AG09309 (cell line): ENCODE data around the gene DDX25.
"Not testable (repeated sequence)": the region's sequence is repeated elsewhere in the genome, so short reads cannot be mapped to it uniquely, and the experiment has no call there.

Experiments used
- DNase-seq: peaks from one replicate; pipeline ENCODE4 v3.0.0-alpha.2; 2010; ENCODE audit warnings: low read depth
- H3K4me3 ChIP-seq: 2 replicates; pipeline ENCODE4 v1.5.1; 2011; ENCODE audit warnings: mild to moderate bottlenecking, low read depth, low read length, moderate library complexity; ENCODE audit not compliant: control insufficient read depth
- TF ChIP-seq, protein P1 (sequence below): IDR thresholded peaks from 2 replicates; pipeline ENCODE4 v1.5.1; 2011; ENCODE audit warnings: mild to moderate bottlenecking, low read depth, low read length, inconsistent platforms; ENCODE audit not compliant: insufficient read depth, control insufficient read depth; ENCODE audit errors: missing control alignments

DDX25 gene

DNA sequence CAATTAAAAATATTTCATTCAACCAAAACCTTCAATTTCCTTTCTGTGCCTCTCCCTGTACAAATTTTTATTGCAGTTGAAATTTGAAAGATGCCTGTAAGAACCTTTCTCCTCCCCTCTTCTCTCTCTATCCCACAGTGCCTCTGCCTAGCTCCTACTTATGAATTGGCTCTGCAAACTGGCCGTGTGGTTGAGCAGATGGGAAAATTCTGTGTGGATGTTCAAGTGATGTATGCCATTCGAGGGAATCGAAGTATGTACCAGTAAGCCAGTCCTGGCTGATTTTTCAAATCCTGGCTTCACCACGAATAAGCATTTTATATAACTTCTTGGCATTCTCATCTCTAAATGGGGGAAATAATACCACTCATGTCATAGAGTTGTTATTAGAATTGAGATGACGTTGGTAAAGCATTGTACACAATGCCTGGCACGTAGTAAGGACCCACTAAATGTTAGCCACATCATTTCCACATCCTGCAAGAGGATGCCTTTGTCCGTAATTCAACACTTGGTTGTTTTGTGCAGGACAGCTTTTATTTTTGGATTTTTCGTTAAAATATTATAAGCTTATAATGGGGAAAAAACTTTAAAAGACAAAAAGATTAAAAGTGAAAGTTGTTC lies 6.0 kb downstream of the DDX25 start:
- no peak for DNase-seq
- TF ChIP-seq, protein P1, sequence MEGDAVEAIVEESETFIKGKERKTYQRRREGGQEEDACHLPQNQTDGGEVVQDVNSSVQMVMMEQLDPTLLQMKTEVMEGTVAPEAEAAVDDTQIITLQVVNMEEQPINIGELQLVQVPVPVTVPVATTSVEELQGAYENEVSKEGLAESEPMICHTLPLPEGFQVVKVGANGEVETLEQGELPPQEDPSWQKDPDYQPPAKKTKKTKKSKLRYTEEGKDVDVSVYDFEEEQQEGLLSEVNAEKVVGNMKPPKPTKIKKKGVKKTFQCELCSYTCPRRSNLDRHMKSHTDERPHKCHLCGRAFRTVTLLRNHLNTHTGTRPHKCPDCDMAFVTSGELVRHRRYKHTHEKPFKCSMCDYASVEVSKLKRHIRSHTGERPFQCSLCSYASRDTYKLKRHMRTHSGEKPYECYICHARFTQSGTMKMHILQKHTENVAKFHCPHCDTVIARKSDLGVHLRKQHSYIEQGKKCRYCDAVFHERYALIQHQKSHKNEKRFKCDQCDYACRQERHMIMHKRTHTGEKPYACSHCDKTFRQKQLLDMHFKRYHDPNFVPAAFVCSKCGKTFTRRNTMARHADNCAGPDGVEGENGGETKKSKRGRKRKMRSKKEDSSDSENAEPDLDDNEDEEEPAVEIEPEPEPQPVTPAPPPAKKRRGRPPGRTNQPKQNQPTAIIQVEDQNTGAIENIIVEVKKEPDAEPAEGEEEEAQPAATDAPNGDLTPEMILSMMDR, result no peak

DNA sequence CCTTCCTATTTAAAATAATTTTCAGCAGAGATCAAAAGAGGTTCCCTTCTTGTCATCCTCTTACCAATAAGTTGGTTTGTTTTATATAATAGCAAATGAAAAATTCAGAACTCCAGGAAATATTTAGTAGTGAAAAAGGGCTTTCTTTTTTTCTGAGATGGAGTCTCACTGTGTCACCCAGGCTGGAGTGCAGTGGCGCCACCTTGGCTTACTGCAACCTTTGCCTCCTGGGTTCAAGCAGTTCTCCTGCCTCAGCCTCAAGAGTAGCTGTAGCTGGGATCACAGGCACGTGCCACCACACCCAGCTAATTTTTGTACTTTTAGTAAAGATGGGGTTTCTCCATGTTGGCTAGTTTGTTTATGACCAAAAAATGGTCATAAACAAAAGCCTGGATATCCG lies 10.3 kb downstream of the DDX25 start:
- not testable (repeated sequence) for DNase-seq, H3K4me3 ChIP-seq

More for the DNA sequence above, 6.0 kb downstream of the DDX25 start:
- H3K4me3 ChIP-seq, result no peak overlapping the region

DNA sequence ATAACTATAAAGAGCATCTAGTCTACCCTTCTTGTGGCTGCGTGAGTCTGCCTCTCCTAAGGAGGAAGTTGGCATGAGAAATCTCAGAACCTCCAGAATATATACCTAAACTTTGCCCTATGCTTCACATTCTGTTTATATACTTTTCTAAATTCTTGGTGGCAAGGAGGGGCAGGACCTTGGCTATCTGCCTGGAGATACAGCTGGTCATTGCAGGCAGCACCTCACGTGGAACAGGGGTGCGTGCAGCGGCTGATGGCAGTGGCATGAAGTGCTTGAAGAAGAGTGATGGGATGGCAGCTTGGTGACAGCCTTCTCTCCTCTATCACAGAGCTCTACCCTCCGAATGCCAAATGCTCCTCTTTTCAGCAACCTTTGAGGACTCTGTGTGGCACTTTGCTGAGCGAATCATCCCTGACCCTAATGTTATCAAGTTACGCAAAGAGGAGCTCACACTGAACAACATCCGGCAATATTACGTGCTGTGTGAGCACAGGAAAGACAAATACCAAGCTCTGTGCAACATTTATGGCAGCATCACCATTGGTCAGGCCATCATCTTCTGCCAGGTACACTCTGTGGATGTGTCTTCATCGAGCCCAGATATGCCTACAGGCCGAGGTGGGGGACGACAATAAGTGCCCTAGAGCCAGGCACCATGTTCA lies 12.5 kb downstream of the DDX25 start:
- no peak overlapping the region for H3K4me3 ChIP-seq
- no peak for DNase-seq
- TF ChIP-seq, protein P1, result no peak

DNA sequence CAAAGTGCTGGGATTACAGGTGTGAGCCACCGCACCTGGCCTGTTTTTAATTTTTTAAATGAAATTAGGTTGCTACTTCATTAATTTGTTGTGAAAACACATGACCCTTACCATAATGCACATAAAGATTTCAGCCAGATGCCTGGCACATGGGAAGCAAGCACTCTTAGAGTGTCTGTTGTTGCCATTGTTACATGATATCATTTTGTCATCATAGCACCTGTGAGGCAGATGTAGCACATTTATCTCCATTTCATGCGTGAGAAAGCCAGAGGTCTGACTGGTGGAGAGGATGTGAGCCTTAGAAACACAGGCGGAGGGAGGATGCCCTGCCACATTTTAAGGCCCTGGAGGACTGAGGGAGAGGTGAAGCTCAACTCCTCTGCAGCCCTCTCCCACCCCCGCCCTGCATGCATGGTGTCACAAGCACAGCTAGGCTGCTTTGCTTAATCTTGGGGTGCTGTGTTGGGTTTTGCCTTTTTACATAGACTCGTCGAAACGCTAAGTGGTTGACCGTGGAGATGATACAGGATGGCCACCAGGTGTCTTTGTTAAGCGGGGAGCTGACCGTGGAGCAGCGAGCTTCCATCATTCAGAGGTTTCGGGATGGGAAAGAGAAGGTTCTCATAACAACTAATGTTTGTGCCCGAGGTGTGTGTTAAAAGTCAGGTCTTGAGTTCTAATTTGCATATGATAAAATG lies 14.0 kb downstream of the DDX25 start:
- no peak overlapping the region for H3K4me3 ChIP-seq
- DNase-seq, result no peak
- TF ChIP-seq, protein P1, result peak; percentile 11

DNA sequence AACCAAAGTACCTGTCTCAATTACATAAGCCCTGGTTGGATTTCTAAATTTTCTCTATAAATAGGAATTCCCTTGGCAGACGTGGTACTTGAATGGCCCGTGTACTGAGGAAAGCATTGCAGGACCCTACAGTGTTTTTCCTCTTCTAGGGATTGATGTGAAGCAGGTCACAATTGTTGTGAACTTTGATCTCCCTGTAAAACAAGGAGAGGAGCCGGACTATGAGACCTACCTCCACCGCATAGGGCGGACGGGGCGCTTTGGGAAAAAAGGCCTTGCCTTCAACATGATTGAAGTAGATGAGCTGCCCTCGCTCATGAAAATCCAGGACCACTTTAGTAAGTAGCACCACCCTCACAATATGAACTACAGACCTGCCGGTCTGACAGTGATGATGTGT lies 16.7 kb downstream of the DDX25 start:
- no peak overlapping the region for H3K4me3 ChIP-seq
- no peak for DNase-seq
- TF ChIP-seq, protein P1, result no peak

DNA sequence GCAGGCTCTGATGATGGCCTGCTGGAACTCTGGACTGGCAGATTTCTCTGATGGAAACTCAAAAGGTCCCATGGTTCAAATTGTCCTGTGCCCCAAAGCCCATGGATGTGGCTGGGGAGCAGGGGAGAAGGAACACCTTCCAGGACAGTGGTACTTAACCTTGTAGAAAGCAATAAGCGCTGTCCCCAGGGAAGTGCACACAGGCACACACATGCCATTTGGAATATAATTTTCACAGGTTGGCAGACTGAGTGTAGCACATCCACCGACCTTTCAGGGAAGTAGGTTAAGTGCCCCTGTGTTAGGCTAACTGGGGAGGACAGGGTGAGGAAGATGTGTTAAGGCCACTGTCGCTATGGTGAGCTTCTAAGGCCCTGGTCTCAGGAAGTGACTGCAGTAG lies 17.8 kb downstream of the DDX25 start:
- TF ChIP-seq, protein P1, result no peak
- no peak for DNase-seq
- H3K4me3 ChIP-seq, result no peak overlapping the region

DNA sequence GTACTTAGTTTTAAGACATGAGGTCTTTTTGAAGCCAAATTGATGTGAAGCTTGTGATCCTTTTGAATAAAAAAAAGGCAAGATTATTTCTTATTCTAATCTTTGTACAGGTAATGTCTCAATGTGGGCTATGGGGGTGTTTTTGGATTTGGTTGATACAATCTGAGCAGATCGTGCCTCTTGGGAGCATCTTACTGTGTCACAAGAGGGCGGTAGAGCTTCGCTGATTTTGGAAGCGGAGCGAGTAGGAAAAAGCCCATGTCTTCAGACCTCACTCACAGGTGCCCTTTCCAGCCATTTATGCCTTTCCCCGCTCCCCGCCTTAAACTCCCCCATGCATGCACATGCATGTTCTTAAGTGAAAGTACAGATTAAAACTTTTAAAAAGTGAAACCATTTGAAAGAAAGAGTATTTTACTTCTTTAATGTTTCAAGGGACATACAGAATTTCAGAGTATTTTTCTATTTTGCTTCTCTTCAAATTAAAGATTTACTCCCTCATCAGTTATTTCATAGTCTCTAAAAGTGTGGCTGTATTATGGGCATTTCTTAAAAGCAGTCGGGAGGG lies 18.8 kb downstream of the DDX25 start:
- TF ChIP-seq, protein P1, result peak; percentile 87
- DNase-seq, result peak; percentile 27
- no peak overlapping the region for H3K4me3 ChIP-seq
